Body of pancreas (tissue), 4 donors: Measurements from ENCODE around the gene GUCY2F.

Source experiments
- CTCF ChIP-seq, 7 experiments: fragments of 450-650 bp in 4 of 7; fragments of 200-600 bp in 3 of 7; sonication (generic) in 3 of 7; IDR thresholded peaks; one replicate each; pipeline ENCODE4 v1.5.1; 2016 to 2019; ENCODE audit warnings: antibody characterized with exemption in 7 of 7
- POLR2A ChIP-seq, 3 donors: fragments of 450-650 bp; IDR thresholded peaks; one replicate each; pipeline ENCODE4 v1.6.1; 2016; ENCODE audit warnings: antibody characterized with exemption in 3 of 3, mild to moderate bottlenecking in 2 of 3

GRCh38 chrX:109519001-109519400 lies 37.1 kb upstream of the GUCY2F start:
- TF ChIP-seq POLR2A (IDR thresholded peaks at IDR 0.05) (no peak), CTCF (IDR thresholded peaks at IDR 0.05) (no peak)
